GM12872 (cell line): Measurements from ENCODE around the gene MYL6B.
A peak's percentile ranks its signal among the peaks of the same experiment; 100 is the strongest.

Source experiments
- TF ChIP-seq, protein P1 (sequence below): IDR thresholded peaks from 3 replicates; pipeline ENCODE4 v1.5.1; 2011; ENCODE audit warnings: low read depth, mild to moderate bottlenecking, low read length, moderate library complexity; ENCODE audit not compliant: insufficient read depth

The MYL6B gene

DNA sequence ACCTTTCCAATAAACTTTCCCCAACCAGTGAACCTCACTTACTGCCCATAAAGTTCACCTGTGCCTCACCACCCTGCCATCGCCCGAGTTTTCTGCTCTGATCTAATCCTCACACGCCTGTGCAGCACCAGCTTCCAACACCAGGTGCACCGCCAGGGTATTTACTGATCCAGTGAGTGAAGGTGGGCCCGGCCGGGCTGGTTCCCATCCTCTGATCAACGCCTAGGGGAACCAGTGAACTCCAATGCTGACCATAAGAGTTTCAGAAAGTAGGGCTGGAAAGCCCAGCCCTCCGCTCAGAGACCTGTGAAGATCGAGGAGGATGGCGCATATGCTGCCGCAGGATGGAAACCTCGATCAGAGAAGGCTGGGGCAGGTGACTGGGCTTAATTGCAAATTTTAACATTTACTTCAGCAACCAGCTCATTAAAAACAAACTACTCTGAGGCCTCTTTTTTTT is 685 bp upstream of the MYL6B start:
- TF ChIP-seq, protein P1, sequence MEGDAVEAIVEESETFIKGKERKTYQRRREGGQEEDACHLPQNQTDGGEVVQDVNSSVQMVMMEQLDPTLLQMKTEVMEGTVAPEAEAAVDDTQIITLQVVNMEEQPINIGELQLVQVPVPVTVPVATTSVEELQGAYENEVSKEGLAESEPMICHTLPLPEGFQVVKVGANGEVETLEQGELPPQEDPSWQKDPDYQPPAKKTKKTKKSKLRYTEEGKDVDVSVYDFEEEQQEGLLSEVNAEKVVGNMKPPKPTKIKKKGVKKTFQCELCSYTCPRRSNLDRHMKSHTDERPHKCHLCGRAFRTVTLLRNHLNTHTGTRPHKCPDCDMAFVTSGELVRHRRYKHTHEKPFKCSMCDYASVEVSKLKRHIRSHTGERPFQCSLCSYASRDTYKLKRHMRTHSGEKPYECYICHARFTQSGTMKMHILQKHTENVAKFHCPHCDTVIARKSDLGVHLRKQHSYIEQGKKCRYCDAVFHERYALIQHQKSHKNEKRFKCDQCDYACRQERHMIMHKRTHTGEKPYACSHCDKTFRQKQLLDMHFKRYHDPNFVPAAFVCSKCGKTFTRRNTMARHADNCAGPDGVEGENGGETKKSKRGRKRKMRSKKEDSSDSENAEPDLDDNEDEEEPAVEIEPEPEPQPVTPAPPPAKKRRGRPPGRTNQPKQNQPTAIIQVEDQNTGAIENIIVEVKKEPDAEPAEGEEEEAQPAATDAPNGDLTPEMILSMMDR = peak; percentile 68; the same call in 2 of the 3 replicates

DNA sequence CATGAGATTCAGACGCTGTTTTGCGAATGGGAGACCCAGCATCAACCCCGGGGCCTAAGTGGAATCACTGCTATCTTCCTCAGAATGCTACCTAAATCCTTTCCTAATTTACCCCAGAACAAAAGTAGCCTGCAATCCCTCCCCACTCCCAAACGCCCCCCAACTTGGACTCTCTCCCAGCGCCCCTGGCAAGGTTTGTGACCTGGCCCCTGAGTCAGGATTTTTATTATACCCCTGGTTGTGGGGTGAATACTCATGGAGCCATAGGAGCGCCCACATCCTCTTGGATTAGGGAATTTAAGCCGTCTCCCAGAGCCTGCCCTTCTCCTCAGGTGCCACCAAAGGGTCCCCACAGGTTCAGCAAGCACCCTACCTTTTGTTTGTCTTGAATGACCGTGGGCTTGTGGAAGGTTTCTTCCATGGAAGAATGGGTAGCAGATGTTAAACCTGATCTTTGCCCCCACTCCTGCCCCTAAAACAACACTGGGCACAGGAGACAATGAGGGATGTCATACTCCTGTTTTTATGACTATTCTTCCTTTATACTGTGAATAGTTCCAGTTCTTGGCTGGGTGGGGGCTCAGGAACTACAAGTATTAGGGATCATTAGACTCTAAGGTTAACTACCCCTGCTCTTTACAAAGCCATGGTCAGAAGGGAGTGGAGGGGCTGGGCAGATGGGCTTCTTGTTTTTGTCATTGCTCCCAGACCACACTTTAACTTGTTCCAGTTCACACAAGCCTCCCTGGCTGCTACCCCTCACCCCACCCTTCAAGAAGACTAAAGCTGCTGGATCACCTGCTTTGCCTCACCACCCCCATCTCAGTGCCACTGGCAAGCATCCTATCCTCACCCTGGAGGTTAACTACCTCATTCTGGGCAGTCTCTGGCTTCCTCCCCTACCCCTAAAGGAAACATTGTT is 630 bp downstream of the MYL6B start:
- TF ChIP-seq, protein P1 = no peak

DNA sequence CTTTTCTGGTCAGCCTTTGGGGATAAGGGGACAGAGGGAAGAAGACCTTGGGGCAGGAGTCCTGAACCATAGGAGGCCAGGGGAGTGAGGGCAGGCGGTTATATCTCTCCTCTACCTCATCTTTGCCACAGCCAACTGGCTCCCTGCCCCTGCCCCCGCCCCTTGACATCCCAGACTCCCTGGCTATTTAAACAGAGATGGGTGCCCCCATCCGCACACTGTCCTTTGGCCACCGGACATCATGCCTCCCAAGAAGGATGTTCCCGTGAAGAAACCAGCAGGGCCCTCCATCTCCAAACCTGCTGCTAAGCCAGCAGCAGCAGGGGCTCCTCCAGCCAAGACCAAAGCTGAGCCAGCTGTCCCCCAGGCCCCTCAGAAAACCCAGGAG is 1.3 kb downstream of the MYL6B start:
- TF ChIP-seq, protein P1 = no peak

DNA sequence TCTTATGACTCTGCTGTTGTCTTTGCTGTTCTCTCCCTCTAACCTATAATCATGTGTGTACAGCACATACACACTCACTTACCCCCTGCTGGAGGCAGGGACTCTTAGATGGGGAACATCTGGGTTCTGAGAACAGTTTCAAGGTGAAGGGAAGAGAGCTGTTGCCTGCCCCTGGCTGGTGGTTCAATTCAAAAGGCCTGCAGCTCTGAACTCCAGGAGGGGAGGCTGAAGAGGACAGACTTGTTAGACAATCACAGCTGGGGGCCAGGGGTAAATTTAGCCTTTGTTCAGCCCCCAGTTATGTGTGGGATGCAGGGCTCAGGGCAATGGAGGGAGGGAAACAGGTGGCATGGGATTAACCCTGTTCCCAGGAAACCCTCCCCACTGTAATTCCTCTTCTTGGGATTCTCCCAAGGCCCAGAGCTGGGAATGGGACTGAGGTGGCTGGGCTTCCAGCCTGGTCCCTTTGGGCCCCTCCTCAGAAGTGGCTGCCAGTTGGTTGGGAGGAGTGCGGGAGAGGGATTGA is 1.9 kb downstream of the MYL6B start:
- TF ChIP-seq, protein P1 = no peak

DNA sequence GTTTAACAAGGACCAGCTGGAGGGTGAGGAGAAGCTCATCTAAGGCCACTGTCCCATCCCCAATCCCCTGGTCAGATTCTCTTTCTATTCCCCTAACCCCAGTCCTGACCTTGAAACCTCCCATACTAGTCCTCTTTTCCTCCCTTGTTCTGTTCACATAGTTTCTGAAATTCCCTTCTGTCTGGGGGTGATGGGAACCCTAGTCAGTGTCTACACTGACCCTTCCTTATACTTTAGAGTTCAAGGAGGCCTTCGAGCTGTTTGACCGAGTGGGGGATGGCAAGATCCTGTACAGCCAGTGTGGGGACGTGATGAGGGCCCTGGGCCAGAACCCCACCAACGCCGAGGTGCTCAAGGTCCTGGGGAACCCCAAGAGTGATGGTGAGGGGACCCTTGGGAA is 2.4 kb downstream of the MYL6B start:
- TF ChIP-seq, protein P1 = no peak

DNA sequence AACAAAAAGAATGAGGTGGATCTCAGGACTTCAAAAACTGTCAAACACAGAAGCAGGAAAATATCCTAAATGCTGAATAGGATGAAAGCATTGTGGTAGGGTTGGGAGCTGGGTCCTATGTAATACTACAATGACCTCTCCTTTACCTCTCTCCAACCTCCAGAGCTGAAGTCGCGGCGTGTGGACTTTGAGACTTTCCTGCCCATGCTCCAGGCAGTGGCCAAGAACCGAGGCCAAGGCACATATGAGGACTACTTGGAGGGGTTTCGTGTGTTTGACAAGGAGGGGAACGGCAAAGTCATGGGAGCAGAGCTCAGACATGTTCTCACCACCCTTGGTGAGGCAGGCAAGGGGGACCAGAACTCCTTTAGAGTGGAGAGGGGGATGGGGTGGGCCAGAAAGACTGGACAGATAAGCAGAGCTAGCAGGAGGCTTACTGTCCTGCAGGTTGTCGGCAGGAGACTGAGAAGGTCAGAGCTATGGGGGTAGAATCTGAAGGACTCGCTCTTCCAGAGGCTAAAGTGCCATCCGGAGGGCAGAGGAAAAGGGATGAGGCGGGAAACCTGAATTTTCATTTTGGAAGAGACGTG is 3.0 kb downstream of the MYL6B start:
- TF ChIP-seq, protein P1 = no peak
